GM18517 (cell line): ENCODE measurements around the gene PID1.
"Not testable (repeated sequence)": the region's sequence is repeated elsewhere in the genome, so short reads cannot be mapped to it uniquely, and the experiment has no call there.

ENCODE experiments used
- ATAC-seq: cut with Tn5 transposase; IDR thresholded peaks from one replicate; pipeline ENCODE4 v1.9.1; 2021; ENCODE audit warnings: mild to moderate bottlenecking, moderate library complexity; ENCODE audit not compliant: unreplicated experiment

The PID1 gene

DNA sequence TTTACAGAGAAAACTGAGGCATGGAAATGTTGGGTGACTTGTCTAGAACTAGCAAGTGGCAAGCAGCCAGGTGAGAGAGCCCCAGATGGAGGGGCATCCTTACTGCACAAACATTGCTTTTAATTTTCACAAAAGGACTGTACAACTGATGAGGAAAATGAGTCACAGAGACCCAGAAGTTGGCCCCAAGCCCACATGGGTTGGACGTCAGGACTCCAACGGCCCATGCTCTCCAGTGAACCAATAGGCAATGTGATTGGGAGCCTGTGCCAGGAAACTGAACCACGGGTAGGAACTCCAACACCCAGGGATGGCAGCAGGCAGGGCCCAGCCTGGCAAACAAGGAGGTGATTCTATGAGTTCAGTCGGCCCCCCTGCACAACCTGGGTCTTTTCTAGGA, 50.8 kb downstream of the PID1 start:
- no peak for ATAC-seq

DNA sequence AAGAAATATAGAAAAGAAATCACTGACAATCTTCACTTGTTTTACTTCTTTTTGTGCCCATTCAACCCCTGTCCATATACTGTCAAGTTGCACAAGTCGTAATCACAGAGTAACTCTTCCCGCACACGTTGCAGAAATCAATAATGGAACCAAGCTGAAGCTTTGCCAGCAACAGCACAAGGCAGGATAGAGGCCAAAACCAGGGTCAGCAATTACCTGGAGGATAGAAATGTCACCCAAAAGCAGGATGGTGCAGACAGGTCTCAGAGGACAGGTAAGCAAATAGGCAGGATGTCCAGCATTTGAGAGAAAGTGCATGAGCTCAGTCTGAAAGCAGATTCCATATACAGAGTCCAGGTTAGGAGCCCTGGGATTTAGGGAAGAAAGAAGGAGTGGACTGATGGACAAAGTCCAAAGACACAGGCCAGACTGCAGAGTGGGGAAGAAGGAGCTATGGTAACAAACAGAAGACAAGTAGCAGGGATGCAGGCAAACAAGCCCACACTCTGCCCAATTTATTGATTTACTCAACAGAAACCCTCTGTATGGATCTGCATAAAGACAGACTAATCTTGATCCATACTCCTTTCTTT, 52.7 kb downstream of the PID1 start:
- ATAC-seq = no peak

DNA sequence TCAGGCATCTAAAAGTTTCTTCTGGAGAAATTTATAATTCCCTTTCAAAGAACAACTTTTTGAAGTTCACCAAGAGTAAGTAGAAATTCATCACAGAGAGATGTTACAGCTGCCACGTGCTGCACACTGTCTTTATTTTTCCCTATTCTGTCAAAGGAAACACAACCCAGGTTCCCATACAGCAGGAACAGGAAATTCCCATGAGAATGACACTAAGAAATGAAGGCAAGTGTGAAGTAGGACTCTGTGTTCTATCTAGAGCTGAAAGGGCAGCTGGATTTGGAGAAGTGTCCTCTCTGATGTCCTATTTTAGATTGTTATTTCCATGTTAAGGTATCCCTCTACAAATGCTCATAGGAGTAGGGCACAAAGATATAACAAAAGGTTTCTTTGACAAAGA, 58.8 kb downstream of the PID1 start:
- ATAC-seq = no peak

DNA sequence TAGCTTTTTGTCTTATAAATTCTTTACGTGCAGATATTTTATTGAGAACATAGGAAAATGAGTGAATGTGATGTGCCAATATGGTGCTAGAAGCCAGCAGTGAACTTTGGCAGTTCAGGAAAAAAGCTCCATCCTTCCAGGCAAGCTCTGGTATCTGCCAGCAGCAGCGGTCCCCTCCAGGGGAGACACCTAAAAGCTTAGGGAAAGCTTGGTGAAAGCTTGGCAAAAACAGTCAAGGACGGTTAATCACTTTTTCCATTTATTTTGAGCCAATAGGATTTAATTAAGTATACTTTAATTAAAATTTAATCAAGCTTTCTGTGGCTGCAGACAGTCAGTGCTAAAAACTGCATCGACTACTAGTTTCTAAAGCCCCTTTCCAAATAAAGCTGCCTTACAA, 60.4 kb downstream of the PID1 start:
- no peak for ATAC-seq

DNA sequence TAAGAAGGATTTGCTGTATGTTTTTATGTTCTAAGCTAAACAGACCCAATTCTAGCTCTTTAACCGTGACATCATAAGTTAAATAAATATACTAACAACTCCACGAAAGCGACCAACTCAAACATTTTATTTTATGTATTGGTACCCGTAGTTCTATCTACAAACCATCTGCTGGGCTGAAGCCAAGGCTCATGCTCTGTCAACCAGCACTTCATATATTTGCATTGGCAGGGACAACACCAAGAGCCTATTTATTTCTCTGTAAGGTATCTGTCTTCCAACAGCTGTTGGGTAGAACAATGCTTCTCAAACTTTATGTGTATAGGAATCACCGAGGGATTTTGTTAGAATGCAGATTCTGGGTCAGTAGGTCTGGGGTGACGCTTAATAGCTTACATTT, 64.5 kb downstream of the PID1 start:
- ATAC-seq = no peak

DNA sequence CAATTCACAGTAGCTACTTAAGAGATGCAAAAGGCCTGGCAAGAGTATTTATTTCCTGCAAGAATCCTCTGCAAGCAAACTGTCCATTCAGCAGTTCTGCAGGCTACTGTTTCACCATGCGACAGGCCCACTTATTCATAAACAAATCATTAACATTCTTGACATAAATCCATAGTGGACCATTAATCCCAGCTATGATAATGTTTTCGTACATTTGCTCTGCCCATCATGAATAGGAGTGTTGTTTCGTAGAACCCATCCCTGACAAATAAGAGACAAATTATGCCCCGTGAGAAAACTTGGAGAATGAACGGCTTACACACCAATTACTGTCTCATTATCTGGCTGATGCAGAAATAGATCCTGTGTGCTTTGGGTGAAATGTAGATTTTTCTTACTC, 65.4 kb downstream of the PID1 start:
- ATAC-seq = no peak

DNA sequence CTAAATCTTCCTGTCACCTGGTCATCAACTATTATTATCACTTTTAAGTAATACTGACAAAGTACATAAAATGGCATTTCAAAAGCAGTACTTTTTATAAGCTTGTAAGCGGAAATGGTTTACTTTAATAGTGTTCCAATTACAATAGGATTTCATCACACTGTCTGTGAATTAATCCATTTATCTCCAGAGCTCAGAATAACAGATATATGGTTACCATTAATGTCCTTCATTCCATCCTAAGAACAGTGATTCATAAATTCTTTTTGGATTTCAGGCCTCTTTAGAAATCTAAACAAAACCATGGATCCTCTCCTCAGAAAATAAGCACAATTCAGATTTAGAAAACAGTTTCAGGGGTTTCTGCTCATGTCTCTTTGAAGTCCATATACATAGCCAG, 68.4 kb downstream of the PID1 start:
- no peak for ATAC-seq

DNA sequence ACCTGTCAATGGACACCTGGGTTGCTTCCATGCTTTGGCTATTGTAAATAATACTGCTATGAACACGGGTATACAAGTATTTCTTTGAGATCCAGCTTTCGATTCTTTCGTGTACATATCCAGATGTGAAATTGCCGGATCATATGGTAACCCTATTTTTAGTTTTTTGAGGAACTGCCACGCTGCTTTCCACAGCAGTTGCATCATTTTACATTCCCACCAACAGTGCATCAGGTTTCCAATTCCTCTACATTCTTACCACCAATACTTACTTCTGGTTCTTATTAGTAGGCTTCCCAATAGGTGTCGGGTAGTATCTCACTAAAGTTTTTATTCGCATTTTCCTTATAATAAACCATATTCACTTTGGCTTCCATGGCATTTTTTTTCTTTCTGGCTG, 69.6 kb downstream of the PID1 start:
- ATAC-seq = no peak

DNA sequence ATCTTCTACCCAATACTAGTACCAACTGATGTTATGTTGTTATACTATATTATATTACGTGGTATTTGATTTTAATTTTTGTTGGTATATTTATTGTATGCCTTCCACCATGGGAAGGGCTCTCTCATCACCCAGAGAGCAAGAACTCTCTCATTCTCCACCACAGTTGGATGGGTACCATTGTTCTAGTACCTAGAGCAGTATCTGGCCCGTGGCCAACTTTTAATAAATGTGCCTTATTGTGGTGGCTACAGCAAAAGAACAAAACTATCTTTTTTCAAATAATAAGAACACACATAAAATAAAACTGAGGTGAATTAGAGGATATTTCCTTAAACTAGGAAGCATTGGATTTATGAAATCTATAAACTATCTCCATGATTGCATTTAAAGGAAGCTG, 71.8 kb downstream of the PID1 start:
- no peak for ATAC-seq

DNA sequence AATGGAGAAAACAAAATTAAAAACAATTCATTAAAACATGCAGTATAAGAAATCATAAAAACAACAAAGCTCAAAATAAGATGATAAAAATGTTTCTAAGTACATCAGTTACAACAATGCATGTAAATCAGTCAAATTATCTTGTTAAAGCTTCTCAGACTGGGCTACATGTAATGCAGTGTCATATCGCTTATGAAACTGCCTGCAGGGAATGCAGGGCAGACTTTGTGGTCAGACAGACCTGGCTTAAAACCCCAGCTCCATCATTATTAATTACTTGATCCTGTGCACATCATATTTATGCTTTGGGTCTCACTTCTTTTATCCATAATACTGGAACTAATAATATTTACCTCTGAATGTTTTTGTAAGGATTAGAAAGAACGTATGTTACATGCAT, 74.6 kb downstream of the PID1 start:
- ATAC-seq = no peak

DNA sequence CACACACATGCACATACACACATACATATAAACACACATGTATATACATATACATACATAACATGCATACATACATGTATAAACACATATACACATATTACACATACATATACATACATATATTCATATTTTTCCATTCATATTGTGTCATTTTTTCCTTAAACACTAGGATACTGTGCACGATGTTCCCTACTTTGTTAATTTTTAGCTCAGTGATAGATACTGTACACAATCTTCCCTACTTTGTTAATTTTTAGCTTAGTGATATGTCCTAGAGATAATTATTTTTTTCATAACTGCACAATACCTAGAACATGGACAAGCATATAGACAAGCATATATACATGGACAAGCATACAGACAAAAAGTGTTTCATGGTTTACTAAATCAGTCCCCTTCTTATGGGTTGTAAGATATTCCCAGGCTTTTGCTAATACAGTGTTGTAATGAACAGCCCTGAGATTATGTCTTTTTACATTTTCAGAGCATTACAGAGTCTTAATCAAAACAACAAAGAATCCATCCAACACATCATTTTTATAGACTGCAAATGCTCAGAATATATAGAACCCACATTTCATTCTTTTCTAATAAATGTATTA, 75.6 kb downstream of the PID1 start:
- no peak for ATAC-seq

DNA sequence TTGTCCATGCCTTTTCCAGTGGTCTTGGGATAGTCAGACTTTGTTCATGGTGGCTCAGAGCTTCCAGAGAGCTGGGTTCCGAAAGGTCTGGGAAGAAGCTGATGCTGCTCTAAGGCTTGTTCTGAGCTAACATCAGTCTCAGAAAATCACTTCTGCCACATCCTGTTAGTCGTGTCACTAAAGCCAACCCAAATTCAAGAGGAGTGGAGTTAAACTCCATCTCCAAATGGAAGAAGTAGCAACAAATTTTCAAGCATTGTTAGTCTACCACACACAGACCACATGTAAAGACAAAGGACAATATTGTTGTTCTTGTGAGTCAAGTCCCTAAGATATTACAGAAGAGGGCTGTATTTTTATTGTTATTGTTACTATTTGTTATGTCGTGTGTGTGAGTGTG, 77.8 kb downstream of the PID1 start:
- no peak for ATAC-seq

DNA sequence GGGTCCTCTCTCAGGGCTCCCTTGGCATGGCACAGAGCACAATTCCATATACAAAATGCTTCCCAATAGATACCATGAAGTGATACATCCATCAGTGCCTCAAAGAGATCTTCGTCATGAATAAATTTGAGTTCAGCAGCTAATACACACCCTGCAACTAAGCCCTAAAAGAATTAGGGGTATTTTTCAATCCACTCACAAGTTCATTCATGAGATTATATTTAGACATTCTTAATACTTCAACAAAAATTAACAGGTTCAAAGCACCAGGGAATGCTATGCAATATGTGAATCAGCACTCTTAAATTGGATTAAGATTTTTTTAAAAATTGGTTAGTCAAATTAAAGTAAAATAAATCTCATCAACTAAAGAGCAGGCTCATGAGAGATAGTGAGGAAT, 79.7 kb downstream of the PID1 start:
- ATAC-seq = no peak

DNA sequence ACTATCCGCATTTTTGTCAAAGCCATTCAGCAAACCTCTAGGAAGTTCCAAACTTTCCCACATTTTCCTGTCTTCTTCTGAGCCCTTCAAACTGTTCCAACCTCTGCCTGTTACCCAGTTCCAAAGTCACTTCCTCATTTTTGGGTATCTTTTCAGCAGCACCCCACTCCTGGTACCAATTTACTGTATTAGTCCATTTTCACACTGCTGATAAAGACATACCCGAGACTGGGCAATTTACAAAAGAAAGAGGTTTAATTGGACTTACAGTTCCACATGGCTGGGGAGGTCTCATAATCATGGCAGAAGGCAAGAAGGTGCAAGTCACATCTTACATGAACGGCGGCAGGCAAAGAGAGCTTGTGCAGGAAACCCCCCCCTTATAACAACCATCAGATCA, 84.0 kb downstream of the PID1 start:
- ATAC-seq = not testable (repeated sequence)

DNA sequence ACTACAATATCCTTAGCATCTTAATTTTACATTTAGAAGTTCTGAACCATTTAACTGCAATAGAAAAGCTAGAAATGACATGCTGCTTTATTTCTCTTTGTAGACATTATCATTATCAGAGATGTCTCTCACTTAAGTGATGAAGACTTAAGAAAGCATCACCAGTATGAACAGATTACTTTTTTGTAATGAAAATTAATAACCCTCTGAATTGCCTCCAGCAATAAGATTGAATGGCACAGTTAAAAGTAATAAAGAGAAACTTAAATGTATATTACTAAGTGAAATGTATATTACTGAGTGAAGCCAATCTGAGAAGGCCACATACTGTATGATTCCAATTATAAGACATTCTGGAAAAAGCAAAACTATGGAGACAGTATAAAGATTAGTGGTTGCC, 89.4 kb downstream of the PID1 start:
- ATAC-seq = no peak

DNA sequence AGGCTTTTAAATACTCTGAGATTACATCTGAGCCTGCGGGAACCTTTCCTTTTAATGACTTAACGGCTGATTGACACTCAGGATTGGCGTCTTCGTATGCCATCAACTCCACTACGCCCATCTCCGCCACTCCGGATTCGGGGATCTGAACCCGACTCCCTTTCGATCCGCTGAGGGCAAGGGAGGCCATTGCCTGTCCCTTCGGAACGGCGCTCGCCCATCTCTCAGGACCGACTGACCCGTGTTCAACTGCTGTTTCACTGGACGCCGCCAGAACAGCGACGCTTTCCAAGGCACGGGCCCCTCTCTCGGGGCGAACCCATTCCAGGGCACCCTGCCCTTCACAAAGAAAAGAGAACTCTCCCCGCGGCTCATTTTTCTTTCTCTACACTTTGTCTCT, 90.4 kb downstream of the PID1 start:
- no peak for ATAC-seq

DNA sequence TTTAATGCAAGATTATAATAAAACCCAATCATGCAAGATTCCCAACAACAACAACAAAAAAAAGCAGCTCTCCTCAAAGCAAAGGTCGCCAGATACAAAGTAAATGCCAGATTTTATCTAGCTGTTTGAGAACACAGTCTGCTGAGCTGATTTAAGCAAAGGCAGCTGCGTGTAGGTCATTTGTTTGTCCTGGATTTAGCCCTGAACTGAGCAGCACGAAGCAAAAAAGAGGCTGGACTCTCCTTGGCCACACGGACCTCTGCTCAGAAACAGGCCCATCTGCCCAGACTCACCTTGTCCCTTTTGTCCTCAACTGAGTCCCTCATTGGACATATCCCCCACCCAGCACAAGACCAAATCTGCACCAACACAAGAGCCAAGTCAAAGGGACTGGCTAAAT, 91.5 kb downstream of the PID1 start:
- no peak for ATAC-seq

DNA sequence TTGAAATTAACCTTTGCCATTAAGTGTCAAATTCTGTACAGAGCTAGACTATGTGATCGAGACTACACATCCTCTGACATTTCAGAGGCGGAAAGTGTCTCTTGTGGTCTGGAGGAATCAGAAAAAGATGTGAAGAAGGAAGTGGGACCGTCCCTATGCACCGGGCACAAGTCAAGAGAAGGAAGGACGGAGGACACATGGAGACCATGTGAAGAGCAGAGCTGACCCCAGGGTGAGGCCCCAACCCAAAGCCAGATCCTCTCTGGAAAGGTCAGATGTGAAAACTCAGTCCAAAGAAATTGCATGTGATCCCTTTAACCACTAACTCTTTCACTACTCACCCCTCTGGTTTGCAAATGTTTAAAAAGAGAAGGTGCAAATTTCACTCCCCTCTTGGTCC, 92.4 kb downstream of the PID1 start:
- ATAC-seq = no peak

DNA sequence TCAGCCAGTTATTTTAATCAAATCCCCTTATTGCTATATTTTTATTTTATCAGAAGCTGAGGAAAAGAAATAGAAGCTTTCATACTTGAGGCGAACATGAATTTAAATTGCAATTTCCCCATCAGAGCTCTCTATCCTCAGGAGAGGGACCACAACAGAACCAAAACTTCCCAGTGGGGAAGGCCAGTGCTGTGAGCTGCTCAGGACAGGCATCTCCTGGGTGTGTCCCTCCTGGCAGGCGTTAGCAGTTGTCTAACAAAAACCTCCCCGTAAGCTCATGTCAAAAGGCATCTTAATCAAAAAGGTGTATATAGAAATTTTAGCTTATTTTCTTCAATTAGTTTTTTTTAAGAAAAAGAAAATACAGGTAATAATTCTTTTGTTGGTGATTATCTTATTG, 93.0 kb downstream of the PID1 start:
- no peak for ATAC-seq

DNA sequence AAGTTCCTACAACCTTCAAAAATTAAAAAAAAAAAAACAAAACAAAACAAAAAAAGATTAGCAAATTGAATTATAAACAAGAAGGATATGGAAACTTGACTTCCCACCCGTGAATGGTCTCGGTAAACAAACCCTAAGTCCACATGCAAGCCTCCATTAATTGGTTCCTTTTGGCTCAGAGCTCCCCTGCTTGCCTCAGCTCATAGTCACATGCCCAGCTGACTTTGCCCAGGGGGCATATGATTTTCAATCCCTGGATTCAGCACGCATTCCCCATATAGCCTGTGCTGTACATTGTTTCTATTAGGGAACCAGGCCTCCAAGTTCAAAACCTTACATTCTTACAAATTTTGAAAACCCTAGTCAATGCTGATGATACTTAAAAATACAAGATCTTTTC, 95.0 kb downstream of the PID1 start:
- no peak for ATAC-seq

DNA sequence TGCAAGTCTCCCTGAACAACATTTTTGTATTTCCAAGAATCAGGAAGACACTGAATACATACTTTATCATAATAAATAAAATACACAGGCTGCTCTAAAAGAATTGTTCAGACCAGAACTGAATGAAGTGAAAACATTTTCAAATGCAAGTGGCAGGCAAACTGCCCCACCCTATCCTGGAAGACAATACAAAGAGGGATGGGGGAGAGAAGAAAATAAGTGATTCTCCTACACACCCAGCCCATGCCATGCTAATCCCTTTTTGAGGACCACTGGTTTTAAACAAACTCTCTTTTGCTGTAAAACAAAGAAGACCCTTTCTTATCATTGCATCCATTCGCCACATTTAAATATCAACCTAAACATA, 95.6 kb downstream of the PID1 start:
- ATAC-seq = no peak

DNA sequence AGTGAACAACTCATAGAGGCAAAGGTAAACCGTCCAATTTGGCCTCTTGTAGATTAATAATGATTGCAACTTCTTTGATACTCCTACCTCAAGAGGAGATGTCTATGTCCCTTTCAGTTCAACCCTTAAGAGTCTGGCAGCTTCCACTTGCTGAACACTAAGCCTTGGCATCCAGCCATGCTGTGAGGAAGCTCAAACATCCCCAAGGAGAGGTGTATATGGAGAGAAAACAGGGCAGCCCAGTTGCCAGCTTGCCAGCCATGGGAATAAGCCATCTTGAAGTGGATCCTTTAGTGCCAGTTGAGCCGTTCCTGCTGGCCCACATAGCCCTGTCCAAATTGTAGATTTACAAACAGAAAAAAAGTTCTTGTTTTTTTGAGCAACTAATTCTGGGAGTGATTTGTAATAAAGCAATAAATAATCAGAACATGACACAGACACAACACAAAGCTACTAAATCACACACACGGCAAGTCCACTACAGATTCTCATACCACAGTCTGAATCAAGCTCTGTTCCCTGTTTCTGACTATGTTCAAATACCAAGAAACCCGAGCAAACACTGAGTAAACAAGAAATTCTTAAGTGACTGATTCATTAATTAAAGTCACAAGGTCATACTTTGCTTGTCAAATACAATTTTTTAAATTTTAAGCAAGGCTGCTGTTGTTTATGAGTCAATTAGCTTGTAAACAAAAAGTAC, 96.1 kb downstream of the PID1 start:
- no peak for ATAC-seq

DNA sequence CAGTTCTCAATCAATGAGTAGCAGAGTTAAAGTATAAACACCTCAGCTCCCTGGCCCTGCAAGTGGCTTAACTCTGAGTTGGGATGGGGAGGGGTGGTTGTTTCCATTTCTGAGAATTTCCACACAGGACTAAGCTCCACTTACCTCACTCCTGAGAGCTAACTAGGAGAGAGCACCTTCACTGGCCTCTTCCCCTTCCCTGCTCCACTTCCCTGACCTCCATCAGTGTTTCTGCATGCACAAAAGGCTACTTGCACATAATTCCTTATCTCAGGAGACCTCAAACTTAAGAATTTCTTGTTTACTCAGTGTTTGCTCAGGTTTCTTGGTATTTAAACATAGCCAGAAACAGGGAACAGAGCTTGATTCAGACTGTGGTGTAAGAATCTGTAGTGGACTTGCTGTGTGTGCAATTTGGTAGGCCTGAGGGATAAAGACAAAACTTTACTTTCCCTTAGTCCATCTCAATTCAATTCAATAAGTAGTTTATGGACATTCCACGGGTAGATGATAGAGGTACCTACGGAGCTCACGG, 97.2 kb downstream of the PID1 start:
- no peak for ATAC-seq
